Measurements from ENCODE around the gene CNOT3. TPM values are rescaled to one million over a fixed set of nuclear protein-coding genes. Genes with fewer than 3 reads are reported as not detected.

The CNOT3 gene
- total RNA-seq, 2 experiments from 2014 or later = 26.7 to 28.7 TPM

GRCh38 chr19:54128796-54129616 lies 8.6 kb upstream of the CNOT3 start:
- Histone ChIP-seq H3K27ac (ENCODE audit: low read depth in 1 of 2, low read length in 2 of 2) (no peak overlapping the region), H3K9me3 (ENCODE audit: control insufficient read depth in 1 of 2, insufficient read depth in 1 of 2, low read length in 2 of 2) (peaks cover 0 to 7% of the 10 kb centered on the region in 2 experiments), H3K36me3 (ENCODE audit: insufficient read depth, low read length) (peaks cover 66% of the 10 kb centered on the region), H3K4me1 (ENCODE audit: insufficient read depth, low read length) (peaks cover 4% of the 10 kb centered on the region), H3K27me3 (ENCODE audit: control insufficient read depth in 1 of 2, insufficient read depth in 2 of 2, low read length in 2 of 2) (no peaks in the 10 kb centered on the region), H3K4me3 (ENCODE audit: low read length) (no peak overlapping the region)
- Mint-ChIP-seq H3K4me3 (no peak overlapping the region), H3K27me3 (no peaks in the 10 kb centered on the region), H3K4me1 (ENCODE audit: low read depth) (no peaks in the 10 kb centered on the region), H3K27ac (no peak overlapping the region), H3K9me3 (no peaks in the 10 kb centered on the region), H3K36me3 (ENCODE audit: low read depth) (peaks cover 46% of the 10 kb centered on the region)
- ATAC-seq (ENCODE audit: poor library complexity) (no peak), DNase-seq (no peak)
- intact Hi-C loops (cut with DNase I, micrococcal nuclease) = no loop called here
- TF ChIP-seq CTCF (IDR thresholded peaks at IDR 0.05) = no peak
- ChIA-PET CTCF (no interaction called here), POLR2A (no interaction called here)

DNA sequence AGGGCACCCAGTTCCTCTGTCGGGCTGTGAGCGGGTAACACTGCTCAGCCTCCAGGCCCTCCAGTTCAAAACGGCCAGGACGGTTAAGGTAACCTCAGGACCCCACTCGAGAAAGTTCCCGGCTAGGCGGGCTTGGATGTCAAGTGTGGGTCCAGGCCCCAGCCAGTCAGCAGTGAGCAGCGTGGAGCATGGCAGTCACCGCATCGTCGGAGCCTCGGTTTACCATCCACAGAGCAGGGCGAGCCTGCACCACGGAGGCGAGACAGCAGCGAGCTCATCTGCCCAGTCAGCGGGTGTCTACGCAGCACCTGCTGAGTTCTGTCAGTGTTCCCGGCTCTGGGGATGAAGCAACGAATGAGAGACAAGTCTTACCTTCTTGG lies 8.0 kb upstream of the CNOT3 start:
- H3K36me3 Mint-ChIP-seq (ENCODE audit: low read depth) = peaks cover 40% of the 10 kb centered on the region

GRCh38 chr19:54133312-54133956 lies 4.1 kb upstream of the CNOT3 start:
- H3K4me1 Mint-ChIP-seq (ENCODE audit: low read depth) = peaks cover 17% of the 10 kb centered on the region
- Histone ChIP-seq H3K27ac (ENCODE audit: low read depth in 1 of 2, low read length in 2 of 2) (peak overlapping the region in 1 of 2 donors; percentile 1), H3K4me3 (ENCODE audit: low read length) (no peak overlapping the region), H3K4me1 (ENCODE audit: insufficient read depth, low read length) (peaks cover 20% of the 10 kb centered on the region), H3K9me3 (ENCODE audit: control insufficient read depth in 1 of 2, insufficient read depth in 1 of 2, low read length in 2 of 2) (peaks cover 0 to 7% of the 10 kb centered on the region in 2 experiments), H3K27me3 (ENCODE audit: control insufficient read depth in 1 of 2, insufficient read depth in 2 of 2, low read length in 2 of 2) (no peaks in the 10 kb centered on the region), H3K36me3 (ENCODE audit: insufficient read depth, low read length) (peaks cover 25% of the 10 kb centered on the region)
- H3K36me3 Mint-ChIP-seq (ENCODE audit: low read depth) = peaks cover 22% of the 10 kb centered on the region
- ChIA-PET CTCF (no interaction called here), POLR2A (no interaction called here)
- TF ChIP-seq CTCF (IDR thresholded peaks at IDR 0.05) = no peak
- H3K27me3 Mint-ChIP-seq = no peaks in the 10 kb centered on the region
- H3K4me3 Mint-ChIP-seq = no peak overlapping the region
- intact Hi-C loops (cut with DNase I, micrococcal nuclease) = no loop called here
- no peak overlapping the region for H3K27ac Mint-ChIP-seq
- H3K9me3 Mint-ChIP-seq = no peaks in the 10 kb centered on the region
- ATAC-seq (ENCODE audit: poor library complexity) (no peak), DNase-seq (peak in 2 of 14 experiments; percentile 72 to 85)

More for the DNA sequence above, 8.0 kb upstream of the CNOT3 start:
- intact Hi-C loops (cut with DNase I, micrococcal nuclease) = no loop called here
- Histone ChIP-seq H3K27ac (ENCODE audit: low read depth in 1 of 2, low read length in 2 of 2) (no peak overlapping the region), H3K36me3 (ENCODE audit: insufficient read depth, low read length) (peaks cover 60% of the 10 kb centered on the region), H3K9me3 (ENCODE audit: control insufficient read depth in 1 of 2, insufficient read depth in 1 of 2, low read length in 2 of 2) (peaks cover 0 to 7% of the 10 kb centered on the region in 2 experiments), H3K4me1 (ENCODE audit: insufficient read depth, low read length) (peaks cover 4% of the 10 kb centered on the region), H3K27me3 (ENCODE audit: control insufficient read depth in 1 of 2, insufficient read depth in 2 of 2, low read length in 2 of 2) (no peaks in the 10 kb centered on the region), H3K4me3 (ENCODE audit: low read length) (no peak overlapping the region)
- ChIA-PET POLR2A (no interaction called here), CTCF (no interaction called here)
- no peak for TF ChIP-seq CTCF (IDR thresholded peaks at IDR 0.05)
- Mint-ChIP-seq H3K4me3 (no peak overlapping the region), H3K4me1 (ENCODE audit: low read depth) (no peaks in the 10 kb centered on the region), H3K27ac (no peak overlapping the region), H3K9me3 (no peaks in the 10 kb centered on the region), H3K27me3 (no peaks in the 10 kb centered on the region)
- ATAC-seq (ENCODE audit: poor library complexity) (no peak), DNase-seq (no peak)
